ENCODE measurements around the gene WDR86.

Gene WDR86

GRCh38 chr7:151405588-151405987 lies 4.2 kb downstream of the WDR86 start:
- DNase-seq, result no peak

GRCh38 chr7:151405056-151405455 lies 4.8 kb downstream of the WDR86 start:
- DNase-seq, result no peak

DNA sequence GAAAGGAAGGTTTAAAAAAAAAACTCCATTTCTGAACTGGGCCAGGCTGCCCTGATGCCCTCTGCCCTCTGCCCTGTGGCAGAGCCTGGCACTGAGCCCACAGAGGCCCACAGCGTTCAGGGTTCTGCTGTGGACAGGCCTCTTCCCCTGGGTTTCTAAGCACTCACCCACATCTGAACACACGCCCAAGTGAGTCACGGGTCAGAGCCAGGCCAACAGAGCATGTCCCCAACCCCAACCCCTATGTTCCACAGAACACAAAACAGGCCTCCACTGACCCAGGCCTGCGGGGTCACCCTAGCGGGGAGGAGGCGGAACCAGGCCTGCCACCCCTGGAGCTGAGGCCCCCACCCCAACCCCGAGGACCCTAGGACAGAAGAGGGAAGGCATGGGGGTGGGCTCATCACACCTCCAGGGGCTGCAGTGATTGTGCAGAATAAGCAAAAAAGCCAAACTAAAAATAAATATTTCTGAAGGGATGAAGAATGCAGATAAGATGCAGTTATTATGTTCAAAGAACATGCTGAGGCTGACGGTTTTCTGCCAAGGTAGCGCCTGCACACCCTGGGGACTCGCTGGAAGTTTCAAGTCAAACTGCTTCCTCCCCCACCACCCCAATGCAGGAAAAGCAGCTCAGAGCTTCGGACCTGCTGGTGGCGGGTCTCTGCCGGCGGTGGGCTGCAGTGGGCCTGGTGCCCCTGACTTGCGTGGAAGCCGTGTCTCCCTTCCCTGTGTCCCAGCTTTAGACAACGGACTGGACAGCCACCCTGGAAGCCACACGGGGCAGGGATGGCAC lies 5.4 kb downstream of the WDR86 start:
- no peak for DNase-seq

DNA sequence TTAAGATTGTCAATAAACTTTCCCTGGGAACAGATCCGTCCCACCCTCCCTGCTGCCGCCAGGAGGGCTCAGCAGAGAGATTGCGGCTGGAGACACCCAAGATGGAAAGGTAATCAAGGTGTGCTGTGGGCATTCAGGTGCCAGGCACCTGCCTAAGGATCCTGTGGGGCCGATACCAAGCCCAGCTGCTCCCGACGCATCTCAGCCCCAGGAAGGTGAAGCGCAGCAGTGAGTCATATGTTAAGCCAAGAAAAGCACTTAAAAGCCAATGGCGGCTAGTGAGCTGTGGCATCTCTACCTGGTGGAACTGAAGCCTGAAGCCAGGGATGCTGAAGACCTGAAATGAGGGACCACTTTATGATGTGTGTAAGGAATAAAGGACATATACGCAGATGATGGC lies 6.1 kb downstream of the WDR86 start:
- DNase-seq, result no peak

DNA sequence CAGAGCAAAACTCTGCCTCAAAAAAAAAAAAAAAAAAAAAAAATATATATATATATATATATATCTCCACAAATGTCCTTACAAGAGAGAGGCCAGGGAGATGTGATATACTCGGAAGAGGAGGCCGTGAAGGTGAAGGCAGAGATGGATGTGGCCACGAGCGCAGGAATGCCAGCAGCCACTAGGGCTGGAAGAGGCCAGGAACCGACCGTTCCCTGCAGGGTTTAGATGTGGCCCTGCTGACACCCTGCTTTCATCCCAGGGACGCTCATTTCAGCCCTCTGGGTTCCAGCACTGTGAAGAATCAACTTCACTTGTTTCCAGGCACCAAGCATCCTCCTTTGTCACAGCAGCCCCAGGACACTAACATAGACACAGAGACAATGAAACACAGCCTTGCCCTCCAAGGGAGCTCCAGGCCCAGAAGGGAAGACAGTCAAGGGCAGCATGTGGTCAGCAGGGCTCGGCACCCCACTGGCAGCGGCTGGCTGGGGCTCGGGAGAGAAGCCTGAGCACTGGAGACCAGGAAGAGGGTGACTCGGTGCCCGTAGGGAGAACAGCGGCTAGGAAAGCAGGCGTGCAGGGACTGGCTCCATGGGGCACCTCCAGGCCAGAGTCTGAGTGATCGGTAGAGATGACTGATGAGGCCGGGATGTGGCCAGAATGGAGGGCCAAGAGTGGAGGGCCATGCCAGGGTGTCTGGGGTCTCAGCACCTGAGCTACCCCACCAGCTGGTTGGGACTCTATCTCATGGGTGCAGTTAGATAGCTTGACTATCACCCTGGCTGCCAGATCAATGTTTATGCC lies 7.6 kb downstream of the WDR86 start:
- DNase-seq, result no peak

DNA sequence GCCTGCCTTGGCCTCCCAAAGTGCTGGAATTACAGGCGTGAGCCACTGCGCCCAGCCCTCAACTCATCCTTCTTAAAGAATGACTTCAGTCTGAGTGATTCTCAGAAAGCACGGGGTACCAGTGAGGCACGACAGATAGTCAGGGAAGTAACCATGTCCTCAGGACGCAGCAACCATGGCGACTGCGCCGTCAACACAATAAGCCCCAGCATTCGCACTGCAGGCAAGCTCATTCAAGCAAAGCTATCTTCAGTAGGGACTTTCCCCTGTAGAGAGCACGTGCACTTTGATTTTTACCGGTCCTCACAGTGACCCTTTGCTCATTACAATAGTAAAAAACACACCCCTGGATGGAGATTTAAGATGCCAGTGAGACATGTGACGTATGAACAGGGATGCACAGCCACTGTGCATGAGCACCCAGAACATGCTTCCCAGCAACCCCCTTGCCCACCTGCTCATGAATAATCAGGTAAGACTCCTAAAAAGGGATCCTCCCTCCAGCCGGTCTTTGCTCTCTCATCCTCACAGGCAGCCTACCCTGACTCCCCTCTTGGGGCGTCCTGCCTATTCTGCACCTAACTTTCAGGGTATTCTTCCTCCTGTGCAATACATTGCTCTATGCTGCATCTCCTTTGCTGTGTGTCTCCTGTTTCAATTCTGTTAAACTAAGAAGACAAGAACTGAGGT lies 9.1 kb downstream of the WDR86 start:
- no peak for DNase-seq

DNA sequence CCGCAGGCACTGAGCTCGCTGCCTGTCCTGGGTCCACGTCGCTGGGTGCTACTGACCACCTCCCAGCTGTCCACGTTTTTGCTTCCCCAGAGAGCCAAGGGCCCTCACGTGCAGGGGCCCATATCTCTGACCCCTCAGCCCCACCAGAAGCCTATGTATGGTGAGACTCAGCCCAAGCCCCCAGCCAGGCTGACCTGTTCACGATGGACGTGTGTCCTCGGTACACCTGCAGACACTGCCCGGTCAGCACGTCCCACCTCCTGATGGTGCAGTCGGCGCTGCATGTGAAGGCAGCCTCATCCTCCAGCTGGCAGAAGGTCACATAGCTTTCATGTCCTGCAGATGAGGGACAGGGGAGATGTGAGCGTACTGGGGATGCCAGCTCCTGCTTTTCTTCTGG lies 9.9 kb downstream of the WDR86 start:
- no peak for DNase-seq

GRCh38 chr7:151399305-151399601 lies 10.6 kb downstream of the WDR86 start:
- no peak for DNase-seq

DNA sequence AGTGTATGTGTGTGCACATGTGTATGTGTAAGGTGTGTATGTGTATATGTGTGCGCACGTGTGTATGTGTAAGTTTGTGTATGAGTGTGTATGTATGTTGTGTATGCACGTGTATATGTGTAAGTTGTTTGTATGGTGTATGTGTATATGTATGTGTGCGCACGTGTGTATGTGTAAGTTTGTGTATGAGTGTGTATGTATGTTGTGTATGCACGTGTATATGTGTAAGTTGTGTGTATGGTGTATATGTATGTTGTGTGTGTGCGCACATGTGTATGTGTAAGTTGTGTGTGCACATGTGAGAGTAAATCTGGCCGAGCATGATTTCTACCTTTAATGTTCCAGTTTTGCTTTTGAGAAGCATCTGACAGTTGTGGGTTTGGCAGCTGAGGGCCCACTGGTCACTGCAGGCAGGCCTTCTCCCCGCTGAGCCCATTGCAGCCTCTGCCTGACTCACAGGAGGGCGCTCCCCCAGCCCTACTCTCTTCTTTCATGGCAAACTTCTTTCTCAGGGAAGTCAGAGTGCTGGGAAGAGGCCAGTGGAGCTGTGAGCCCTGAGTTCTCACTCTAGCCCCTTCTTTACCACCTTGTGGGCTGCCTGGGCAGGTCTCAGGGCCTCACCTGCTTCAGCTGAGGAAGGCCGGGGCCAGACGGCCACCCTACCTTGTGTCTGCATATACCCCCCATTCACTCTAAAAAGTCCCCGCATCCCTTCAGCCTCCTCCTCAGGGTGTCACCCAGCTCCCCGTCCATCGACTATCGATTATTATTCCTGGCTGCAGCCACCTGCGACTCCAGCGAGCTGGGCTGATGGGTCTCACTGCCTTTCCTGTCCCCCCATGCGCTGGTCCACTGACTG lies 11.2 kb downstream of the WDR86 start:
- no peak for DNase-seq

DNA sequence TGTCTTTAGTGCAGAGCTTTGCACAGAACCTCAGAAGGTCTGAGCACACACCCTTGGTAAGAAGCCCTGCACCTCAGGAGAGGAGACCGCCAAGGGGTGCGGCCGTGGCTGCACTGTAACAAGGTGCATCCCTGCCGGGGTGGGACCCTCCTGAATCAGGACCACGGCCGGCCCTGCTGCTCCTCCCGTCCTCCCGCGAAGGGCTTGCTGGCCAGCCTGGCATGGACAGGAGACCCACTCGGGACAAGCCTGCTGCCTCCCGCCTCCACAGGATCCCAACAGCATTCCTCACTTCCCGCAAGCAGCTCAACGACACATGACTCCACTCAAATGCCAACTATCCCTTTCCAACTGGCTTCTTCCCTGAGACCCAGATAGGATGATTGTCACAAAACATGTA lies 12.8 kb downstream of the WDR86 start:
- no peak for DNase-seq

- DNase-seq, result no peak
Observed at GRCh38 chr7:151396328-151396970, 13.4 kb downstream of the WDR86 start.

DNA sequence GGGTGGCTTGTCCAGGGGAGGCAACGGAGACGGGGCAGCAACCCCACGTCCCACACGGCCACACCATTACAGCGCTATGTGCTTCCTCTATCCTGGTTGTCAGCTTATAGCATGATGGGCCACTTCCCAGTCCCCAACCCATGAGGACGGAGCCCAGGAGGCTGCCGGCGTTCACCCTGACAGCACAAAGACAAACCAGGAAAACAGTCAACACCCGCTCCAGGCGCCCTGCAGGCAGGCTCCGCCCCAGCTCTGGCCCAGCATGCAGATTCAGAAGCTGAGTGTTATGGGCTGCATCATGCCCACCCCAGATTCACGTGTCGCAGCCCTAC lies 14.8 kb downstream of the WDR86 start:
- no peak for DNase-seq

GRCh38 chr7:151394076-151395035 lies 15.5 kb downstream of the WDR86 start:
- DNase-seq, result no peak

DNA sequence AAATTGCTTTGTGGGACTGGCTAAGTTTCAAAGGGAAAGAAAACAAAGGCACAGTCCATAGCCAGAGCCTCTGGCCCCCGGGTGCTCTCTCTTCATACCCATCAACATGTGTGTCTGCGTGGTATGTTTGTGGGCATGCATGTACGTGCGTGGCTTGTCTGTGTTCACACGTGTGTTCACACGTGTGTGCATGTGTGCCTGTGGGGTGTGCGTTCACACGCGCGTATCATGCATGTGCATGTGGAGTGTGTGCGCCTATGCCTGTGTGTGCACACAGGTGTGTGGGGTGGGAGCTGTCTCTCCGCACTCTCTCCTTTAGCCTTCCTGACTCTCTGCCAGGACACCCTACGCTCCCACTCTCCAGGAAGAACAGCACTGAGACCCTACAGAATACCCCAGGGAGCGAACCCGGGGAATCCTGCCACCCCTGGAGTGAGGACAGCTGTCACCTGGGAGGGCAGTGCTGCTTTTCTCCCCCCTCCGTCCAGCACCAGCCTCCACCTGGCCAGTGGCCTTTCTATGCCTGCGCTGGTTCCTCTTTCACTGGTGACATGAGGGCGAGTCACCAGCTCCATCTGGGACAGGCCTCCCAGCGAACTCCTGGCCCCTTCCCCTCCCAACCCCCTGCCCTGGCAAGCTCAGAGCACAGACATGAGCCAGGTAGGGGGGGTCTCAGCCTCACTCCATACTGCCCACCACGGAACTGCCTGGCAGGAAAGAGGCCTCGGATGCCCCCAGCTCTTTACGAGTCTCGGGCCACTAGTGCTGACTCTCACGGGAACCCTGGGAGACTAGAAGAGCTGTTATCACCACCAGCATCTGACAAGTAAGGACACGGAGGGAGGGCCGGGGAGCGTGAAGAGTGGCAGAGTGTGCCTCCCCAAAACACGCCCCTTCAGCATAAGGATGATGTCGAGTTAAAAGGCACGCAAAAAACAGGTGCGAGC lies 16.5 kb downstream of the WDR86 start:
- DNase-seq, result no peak

- DNase-seq, result no peak
Observed at GRCh38 chr7:151392426-151392825, 17.4 kb downstream of the WDR86 start.

DNA sequence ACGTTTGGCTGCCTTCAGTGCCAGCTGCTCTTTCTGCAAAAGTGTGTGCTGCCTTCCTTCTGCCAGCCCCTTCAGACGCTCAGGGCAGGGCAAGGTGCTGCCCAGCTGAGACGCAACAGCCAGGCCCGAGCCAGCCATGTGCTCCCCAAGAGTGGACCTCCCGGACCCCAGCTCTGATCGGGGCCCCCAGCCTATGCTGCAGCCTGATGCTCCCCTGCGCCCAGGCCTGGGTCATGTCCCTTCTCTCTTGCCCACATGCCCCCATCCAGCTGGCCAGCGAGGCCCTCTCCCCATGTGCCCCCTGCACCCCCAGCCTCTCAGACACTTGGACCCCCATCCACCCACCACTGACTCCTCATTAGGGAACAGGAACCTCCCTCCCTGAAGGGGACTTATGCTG lies 17.8 kb downstream of the WDR86 start:
- no peak for DNase-seq

DNA sequence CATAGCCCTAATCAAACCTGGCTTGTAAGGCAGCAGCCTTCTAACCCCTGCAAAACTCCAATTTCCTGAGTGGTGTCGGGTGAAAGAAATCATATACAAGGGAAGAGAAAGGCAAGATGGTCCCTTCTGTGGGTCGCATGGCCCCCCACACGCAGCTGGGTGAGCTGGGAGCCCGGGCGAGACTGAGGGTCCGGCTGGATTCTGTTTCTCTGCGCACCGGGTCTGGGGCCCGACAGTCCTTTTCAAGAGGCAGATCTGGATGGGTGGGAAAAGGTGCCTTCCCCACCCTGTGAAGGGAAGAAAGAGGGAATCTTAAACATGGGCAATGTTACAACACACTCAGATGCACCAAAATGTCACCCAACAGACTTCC lies 18.5 kb downstream of the WDR86 start:
- no peak for DNase-seq

GRCh38 chr7:151390598-151391357 lies 19.1 kb downstream of the WDR86 start:
- DNase-seq, result no peak

All from midbrain (tissue), 1 donor.